Astrocyte (in vitro differentiated cells and primary cell): Measurements from ENCODE around the gene AP4E1. TPM values are rescaled to one million over a fixed set of nuclear protein-coding genes. Genes with fewer than 3 reads are reported as not detected.
"Not testable (repeated sequence)": the region's sequence is repeated elsewhere in the genome, so short reads cannot be mapped to it uniquely, and the experiment has no call there.

Experiments
- DNase-seq: peaks from one replicate; pipeline ENCODE4 v3.0.0-alpha.2; 2010; ENCODE audit warnings: low read depth
- FAIRE-seq: peaks from 2 replicates; lab custom pipeline; 2011; peaks lifted over from hg19 to GRCh38; lab: Jason Lieb, UNC
- H2AFZ ChIP-seq: 2 replicates; pipeline ENCODE4 v1.6.0; 2012; ENCODE audit warnings: low read depth, low read length, inconsistent platforms
- H3K27ac ChIP-seq: 2 replicates; pipeline ENCODE4 v1.5.1; 2011; ENCODE audit warnings: low read depth, low read length, inconsistent platforms
- H3K27me3 ChIP-seq: 2 replicates; pipeline ENCODE4 v1.6.0; 2011; ENCODE audit warnings: low read length, inconsistent platforms; ENCODE audit not compliant: insufficient read depth
- H3K36me3 ChIP-seq: 2 replicates; pipeline ENCODE4 v1.5.1; 2011; ENCODE audit warnings: low read length, inconsistent platforms; ENCODE audit not compliant: insufficient read depth
- H3K4me1 ChIP-seq: 2 replicates; pipeline ENCODE4 v1.5.1; 2011; ENCODE audit warnings: low read length, inconsistent platforms; ENCODE audit not compliant: insufficient read depth
- H3K4me2 ChIP-seq: 2 replicates; pipeline ENCODE4 v1.6.0; 2012; ENCODE audit warnings: low read length, inconsistent platforms
- H3K4me3 ChIP-seq: 2 replicates; pipeline ENCODE4 v1.5.1; 2011; ENCODE audit warnings: low read depth, mild to moderate bottlenecking, low read length, inconsistent platforms; ENCODE audit not compliant: insufficient read depth
- H3K79me2 ChIP-seq: 2 replicates; pipeline ENCODE4 v1.6.0; 2012; ENCODE audit warnings: mild to moderate bottlenecking, low read length, inconsistent platforms; ENCODE audit not compliant: insufficient read depth
- H3K9ac ChIP-seq: 2 replicates; pipeline ENCODE4 v1.6.0; 2012; ENCODE audit warnings: mild to moderate bottlenecking, low read length, inconsistent platforms
- H3K9me3 ChIP-seq: 2 replicates; pipeline ENCODE4 v1.5.1; 2012; ENCODE audit warnings: low read depth, mild to moderate bottlenecking, low read length, inconsistent platforms; ENCODE audit not compliant: insufficient read depth
- H4K20me1 ChIP-seq: 2 replicates; pipeline ENCODE4 v1.6.0; 2012; ENCODE audit warnings: low read length, inconsistent platforms; ENCODE audit not compliant: insufficient read depth
- H3K27ac Mint-ChIP-seq: one replicate; pipeline ENCODE4 v1.8.0; 2021; ENCODE audit warnings: mild to moderate bottlenecking, mixed read lengths; ENCODE audit not compliant: unreplicated experiment
- H3K27me3 Mint-ChIP-seq: one replicate; pipeline ENCODE4 v1.8.0; 2021; ENCODE audit warnings: low read depth, mixed read lengths; ENCODE audit not compliant: unreplicated experiment
- H3K36me3 Mint-ChIP-seq: one replicate; pipeline ENCODE4 v1.8.0; 2021; ENCODE audit warnings: low read depth, mixed read lengths; ENCODE audit not compliant: unreplicated experiment
- H3K4me1 Mint-ChIP-seq: one replicate; pipeline ENCODE4 v1.8.0; 2021; ENCODE audit warnings: low read depth, mixed read lengths; ENCODE audit not compliant: unreplicated experiment
- H3K4me3 Mint-ChIP-seq: one replicate; pipeline ENCODE4 v1.8.0; 2021; ENCODE audit warnings: mild to moderate bottlenecking, moderate library complexity, mixed read lengths; ENCODE audit not compliant: unreplicated experiment
- H3K9me3 Mint-ChIP-seq: one replicate; pipeline ENCODE4 v1.8.0; 2021; ENCODE audit warnings: mild to moderate bottlenecking, mixed read lengths; ENCODE audit not compliant: unreplicated experiment
- EZH2 ChIP-seq: IDR thresholded peaks from 2 replicates; pipeline ENCODE4 v1.6.1; 2012; ENCODE audit warnings: mild to moderate bottlenecking, low read length, inconsistent platforms; ENCODE audit not compliant: insufficient read depth
- total RNA-seq: library from RNA; stranded (reverse); gene quantifications from 2 replicates; pipeline ENCODE4 v1.2.1, GENCODE V29; 2021
- TF ChIP-seq, protein P1 (sequence below): IDR thresholded peaks from 2 replicates; pipeline ENCODE4 v1.5.1; 2011; ENCODE audit warnings: low read depth, mild to moderate bottlenecking, inconsistent platforms, low read length, moderate library complexity; ENCODE audit not compliant: insufficient read depth

AP4E1 gene
- total RNA-seq, 1 donor from 2014 or later = 16.4 TPM

DNA sequence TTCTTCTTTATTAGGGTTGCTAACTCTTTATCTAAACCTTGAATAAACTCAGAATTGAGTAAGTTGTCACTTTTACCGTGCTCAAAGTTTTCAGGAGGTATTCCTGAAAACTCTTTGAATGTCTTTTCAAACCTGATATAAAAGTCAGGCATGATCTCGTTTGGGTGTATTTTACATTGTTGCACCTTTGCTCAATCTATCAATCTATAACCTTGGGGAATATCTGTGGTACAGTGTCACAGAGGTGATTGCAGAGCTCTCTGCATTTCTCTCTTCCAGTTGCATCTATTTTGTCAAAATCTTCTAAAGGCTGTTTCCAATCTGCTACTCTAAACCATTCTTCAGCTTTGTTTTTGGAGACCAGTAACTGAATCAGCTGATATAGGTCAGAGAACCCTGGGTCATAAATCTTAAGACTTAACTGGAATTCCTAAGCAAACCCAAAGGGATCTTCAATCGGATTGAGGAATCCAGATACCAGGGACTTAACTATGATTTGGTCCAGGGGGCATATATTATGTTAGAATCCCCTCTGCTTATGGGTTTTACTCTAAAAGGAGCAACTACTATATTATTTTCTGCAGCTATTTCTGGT, 35.6 kb upstream of the AP4E1 start:
- H3K4me3 Mint-ChIP-seq = no peak overlapping the region
- peaks cover 11% of the 10 kb centered on the region for H3K4me1 Mint-ChIP-seq
- Histone ChIP-seq H4K20me1 (no peaks in the 10 kb centered on the region), H3K79me2 (no peaks in the 10 kb centered on the region), H2AFZ (no peak overlapping the region), H3K36me3 (no peaks in the 10 kb centered on the region), H3K9me3 (no peaks in the 10 kb centered on the region), H3K4me2 (no peak overlapping the region), H3K27ac (no peak overlapping the region), H3K27me3 (peaks cover 18% of the 10 kb centered on the region), H3K4me3 (no peak overlapping the region), H3K9ac (no peak overlapping the region), H3K4me1 (no peaks in the 10 kb centered on the region)
- H3K27me3 Mint-ChIP-seq = peaks cover 16% of the 10 kb centered on the region
- no peaks in the 10 kb centered on the region for H3K36me3 Mint-ChIP-seq
- H3K9me3 Mint-ChIP-seq = no peaks in the 10 kb centered on the region
- TF ChIP-seq, protein P1, sequence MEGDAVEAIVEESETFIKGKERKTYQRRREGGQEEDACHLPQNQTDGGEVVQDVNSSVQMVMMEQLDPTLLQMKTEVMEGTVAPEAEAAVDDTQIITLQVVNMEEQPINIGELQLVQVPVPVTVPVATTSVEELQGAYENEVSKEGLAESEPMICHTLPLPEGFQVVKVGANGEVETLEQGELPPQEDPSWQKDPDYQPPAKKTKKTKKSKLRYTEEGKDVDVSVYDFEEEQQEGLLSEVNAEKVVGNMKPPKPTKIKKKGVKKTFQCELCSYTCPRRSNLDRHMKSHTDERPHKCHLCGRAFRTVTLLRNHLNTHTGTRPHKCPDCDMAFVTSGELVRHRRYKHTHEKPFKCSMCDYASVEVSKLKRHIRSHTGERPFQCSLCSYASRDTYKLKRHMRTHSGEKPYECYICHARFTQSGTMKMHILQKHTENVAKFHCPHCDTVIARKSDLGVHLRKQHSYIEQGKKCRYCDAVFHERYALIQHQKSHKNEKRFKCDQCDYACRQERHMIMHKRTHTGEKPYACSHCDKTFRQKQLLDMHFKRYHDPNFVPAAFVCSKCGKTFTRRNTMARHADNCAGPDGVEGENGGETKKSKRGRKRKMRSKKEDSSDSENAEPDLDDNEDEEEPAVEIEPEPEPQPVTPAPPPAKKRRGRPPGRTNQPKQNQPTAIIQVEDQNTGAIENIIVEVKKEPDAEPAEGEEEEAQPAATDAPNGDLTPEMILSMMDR = no peak
- TF ChIP-seq EZH2 = no peak
- no peak for FAIRE-seq
- DNase-seq = no peak
- H3K27ac Mint-ChIP-seq = no peak overlapping the region

DNA sequence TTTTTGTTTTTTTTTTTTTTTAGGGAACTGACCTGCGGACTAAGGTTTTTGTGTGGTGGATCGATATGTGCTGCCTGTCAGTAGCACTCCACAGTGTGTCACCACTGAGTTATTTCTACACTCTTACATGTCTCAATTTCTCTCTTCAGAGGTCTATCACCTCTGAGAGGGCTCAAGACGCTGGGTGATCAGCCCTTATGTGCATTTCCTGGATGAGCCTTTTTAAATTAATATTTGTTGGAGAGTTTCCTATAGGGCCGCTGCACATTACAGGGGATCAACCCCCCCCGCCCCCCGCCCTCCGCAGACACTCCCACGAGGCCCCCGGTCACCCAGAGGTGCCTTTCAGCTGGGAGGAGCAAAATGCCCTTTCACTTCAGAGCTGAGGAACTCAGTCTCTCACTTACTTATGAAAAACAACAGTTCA, 34.5 kb upstream of the AP4E1 start:
- FAIRE-seq (no peak), DNase-seq (no peak)
- H3K9me3 ChIP-seq = no peaks in the 10 kb centered on the region
- Mint-ChIP-seq H3K36me3 (no peaks in the 10 kb centered on the region), H3K9me3 (no peaks in the 10 kb centered on the region), H3K4me3 (no peak overlapping the region), H3K4me1 (peaks cover 11% of the 10 kb centered on the region), H3K27me3 (peaks cover 16% of the 10 kb centered on the region), H3K27ac (no peak overlapping the region)
- no peaks in the 10 kb centered on the region for H3K36me3 ChIP-seq
- peaks cover 18% of the 10 kb centered on the region for H3K27me3 ChIP-seq
- H3K79me2 ChIP-seq = no peaks in the 10 kb centered on the region
- no peaks in the 10 kb centered on the region for H4K20me1 ChIP-seq
- H3K4me1 ChIP-seq = no peaks in the 10 kb centered on the region
- TF ChIP-seq EZH2 = no peak
- TF ChIP-seq, protein P1 = no peak
- no peak overlapping the region for H3K4me2 ChIP-seq
- no peak overlapping the region for H3K4me3 ChIP-seq
- H3K9ac ChIP-seq = no peak overlapping the region
- H3K27ac ChIP-seq = no peak overlapping the region
- H2AFZ ChIP-seq = no peak overlapping the region

DNA sequence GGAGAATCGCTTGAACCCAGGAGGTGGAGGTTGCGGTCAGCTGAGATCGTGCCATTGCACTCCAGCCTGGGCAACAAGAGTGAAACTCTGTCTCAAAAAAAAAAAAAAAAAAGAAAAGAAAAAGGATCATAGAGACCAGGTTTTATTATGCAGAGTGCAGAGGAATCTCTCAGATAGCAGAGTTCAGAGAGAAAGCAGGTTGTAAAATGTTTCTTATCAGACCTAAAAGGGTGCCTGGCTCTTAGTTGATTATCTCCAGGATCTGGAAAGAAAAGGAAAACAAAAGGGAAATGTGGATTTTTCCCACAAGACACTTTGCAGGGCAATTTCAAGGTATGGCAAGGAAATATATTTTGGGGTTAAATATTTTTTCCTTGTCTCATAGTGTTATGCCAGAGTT, 33.2 kb upstream of the AP4E1 start:
- H3K4me3 Mint-ChIP-seq, H3K36me3 Mint-ChIP-seq, H2AFZ ChIP-seq, H3K4me2 ChIP-seq, H3K36me3 ChIP-seq, H3K4me1 ChIP-seq, H3K9ac ChIP-seq, FAIRE-seq, H3K27ac Mint-ChIP-seq, H4K20me1 ChIP-seq, H3K4me3 ChIP-seq, H3K9me3 ChIP-seq, H3K27ac ChIP-seq, DNase-seq, H3K79me2 ChIP-seq, H3K27me3 Mint-ChIP-seq, H3K9me3 Mint-ChIP-seq: not testable (repeated sequence)
- H3K27me3 ChIP-seq = peaks cover 15% of the 10 kb centered on the region
- peaks cover 15% of the 10 kb centered on the region for H3K4me1 Mint-ChIP-seq
